B cell (primary cell): ENCODE data around the gene SMOC1. TPM values are rescaled to one million over a fixed set of nuclear protein-coding genes. Genes with fewer than 3 reads are reported as not detected.

Experiments
- ATAC-seq: fragments of 200-7000 bp; cut with Tn5 transposase; one replicate; pipeline ENCODE4 v1.10.0; 2021; ENCODE audit warnings: low read depth, mild to moderate bottlenecking, moderate number of reproducible peaks, moderate library complexity
- CTCF ChIA-PET: fragments of 350-600 bp; sonication (Branson Sonifier 250); formaldehyde crosslinking; loops from one replicate; lab custom pipeline; 2021; ENCODE audit warnings: antibody characterized with exemption, inconsistent platforms; lab: Charles Lee
- POLR2A ChIA-PET: fragments of 350-600 bp; sonication (Branson Sonifier 250); formaldehyde crosslinking; loops from one replicate; lab custom pipeline; 2021; ENCODE audit warnings: antibody characterized with exemption; lab: Charles Lee
- DNase-seq: peaks from one replicate; pipeline ENCODE4 v3.0.0; 2013
- H2AFZ ChIP-seq: 2 replicates; pipeline ENCODE4 v1.6.1; 2012; ENCODE audit warnings: mild to moderate bottlenecking, low read depth, low read length; ENCODE audit not compliant: insufficient read depth, poor library complexity, severe bottlenecking
- H3K27ac ChIP-seq, 2 donors: 1 replicate in 1 of 2; 2 replicates in 1 of 2; pipeline ENCODE4 v1.5.1; 2012 to 2013; ENCODE audit warnings: low read length in 2 of 2, mild to moderate bottlenecking in 2 of 2, moderate library complexity in 1 of 2
- H3K27me3 ChIP-seq, 4 experiments: fragments of 200-600 bp in 1 of 4; sonication (generic) in 1 of 4; replicated peaks in 1 of 4; 1 replicate in 2 of 4; 2 replicates in 2 of 4; pipeline versions ENCODE4 v1.6.1 to v1.7.0; 2013 to 2016; ENCODE audit warnings: low read length in 3 of 4, mild to moderate bottlenecking in 2 of 4, mixed read lengths in 1 of 4, moderate library complexity in 1 of 4; ENCODE audit not compliant: insufficient read depth in 4 of 4, control insufficient read depth in 3 of 4; ENCODE audit errors: control extremely low read depth in 1 of 4
- H3K36me3 ChIP-seq, 2 experiments: replicated peaks in 1 of 2; 1 replicate in 1 of 2; 2 replicates in 1 of 2; pipeline versions ENCODE4 v1.6.1 to v1.7.1; 2013; ENCODE audit warnings: low read length in 1 of 2; ENCODE audit not compliant: insufficient read depth in 2 of 2, control insufficient read depth in 1 of 2; ENCODE audit errors: control extremely low read depth in 1 of 2, extremely low read depth in 1 of 2
- H3K4me1 ChIP-seq, 2 donors: fragments of 200-600 bp in 1 of 2; sonication (generic) in 1 of 2; 1 replicate in 1 of 2; 2 replicates in 1 of 2; pipeline versions ENCODE4 v1.5.1 to v1.6.1; 2013 to 2017; ENCODE audit warnings: low read length in 2 of 2; ENCODE audit not compliant: control insufficient read depth in 2 of 2, insufficient read depth in 2 of 2
- H3K4me2 ChIP-seq: replicated peaks from 2 replicates; pipeline ENCODE3; 2012; ENCODE audit warnings: mild to moderate bottlenecking, low read depth, low read length; ENCODE audit not compliant: poor library complexity, severe bottlenecking
- H3K4me3 ChIP-seq, 5 experiments: fragments of 200-600 bp in 1 of 5; sonication (generic) in 1 of 5; 1 replicate in 3 of 5; 2 replicates in 2 of 5; pipeline versions ENCODE4 v1.5.1 to v1.7.0; 2011 to 2016; ENCODE audit warnings: low read length in 4 of 5, mild to moderate bottlenecking in 4 of 5, low read depth in 2 of 5, control low read depth in 1 of 5, moderate library complexity in 1 of 5; ENCODE audit not compliant: insufficient read depth in 1 of 5; ENCODE audit errors: control extremely low read depth in 1 of 5, extremely low read depth in 1 of 5
- H3K79me2 ChIP-seq: fragments of 200-600 bp; sonication (generic); one replicate; pipeline ENCODE4 v1.6.0; 2016; ENCODE audit warnings: low read length; ENCODE audit not compliant: control insufficient read depth, insufficient read depth
- H3K9ac ChIP-seq: fragments of 200-600 bp; sonication (generic); 2 replicates; pipeline ENCODE4 v1.6.1; 2017; ENCODE audit warnings: mild to moderate bottlenecking, low read length, moderate library complexity
- H3K9me3 ChIP-seq, 3 donors: one replicate each; pipeline versions ENCODE4 v1.6.1 to v1.7.1; 2013; ENCODE audit warnings: low read length in 2 of 3; ENCODE audit not compliant: control insufficient read depth in 2 of 3, insufficient read depth in 1 of 3; ENCODE audit errors: control extremely low read depth in 1 of 3
- H4K20me1 ChIP-seq: 2 replicates; pipeline ENCODE4 v1.6.0; 2012; ENCODE audit warnings: mild to moderate bottlenecking, low read length; ENCODE audit not compliant: insufficient read depth, control insufficient read depth, poor library complexity, severe bottlenecking
- H3K27ac Mint-ChIP-seq: one replicate; pipeline ENCODE4 v1.8.0; 2021; ENCODE audit warnings: mixed read lengths
- H3K27me3 Mint-ChIP-seq: one replicate; pipeline ENCODE4 v1.8.0; 2021; ENCODE audit warnings: mixed read lengths
- H3K4me1 Mint-ChIP-seq: one replicate; pipeline ENCODE4 v1.8.0; 2021; ENCODE audit warnings: mixed read lengths
- H3K4me3 Mint-ChIP-seq: one replicate; pipeline ENCODE4 v1.8.0; 2021; ENCODE audit warnings: mixed read lengths
- H3K9me3 Mint-ChIP-seq: one replicate; pipeline ENCODE4 v1.8.0; 2022; ENCODE audit warnings: mixed read lengths; ENCODE audit not compliant: insufficient read depth
- CTCF ChIP-seq: fragments of 200-600 bp; IDR thresholded peaks from one replicate; pipeline ENCODE4 v1.8.0; 2022; ENCODE audit warnings: antibody characterized with exemption, mild to moderate bottlenecking
- EZH2 ChIP-seq: IDR thresholded peaks from 2 replicates; pipeline ENCODE4 v1.6.1; 2012; ENCODE audit warnings: borderline replicate concordance, low read depth, mild to moderate bottlenecking, moderate library complexity, low read length; ENCODE audit not compliant: insufficient read depth, poor library complexity, severe bottlenecking
- WGBS: methylation state at CpG from one replicate; pipeline ENCODE4 v1.1.5; 2013; ENCODE audit warnings: missing lambda C conversion rate; ENCODE audit not compliant: insufficient coverage; 5-methylcytosine and 5-hydroxymethylcytosine counted together
- intact Hi-C: fragments of 100-400 bp; cut with micrococcal nuclease; formaldehyde crosslinking; loops from one replicate; pipeline ENCODE4 v1.10.0; 2022
- polyA minus RNA-seq: library from RNA; depleted of rRNA, polyadenylated mRNA; stranded (reverse); fragments of >200 nt; gene quantifications from 2 replicates; pipeline ENCODE4 v1.2.3, GENCODE V29; 2012
- polyA plus RNA-seq: library from polyadenylated mRNA; depleted of rRNA; stranded (reverse); fragments of >200 nt; gene quantifications from 2 replicates; pipeline ENCODE4 v1.2.3, GENCODE V29; 2012
- total RNA-seq, 2 donors: library from RNA; stranded (reverse); fragments of 120-200 nt in 1 of 2; gene quantifications; 1 replicate in 1 of 2; 2 replicates in 1 of 2; pipeline versions ENCODE4 v1.2.3 to v1.2.4, GENCODE V29; 2013 to 2022

SMOC1 gene
- 0.84 TPM in 1 of 2 replicates, not detected in the other for total RNA-seq
- total RNA-seq (2013): 0.07 TPM
- 0.04 and 0.16 TPM in 2 replicates for polyA plus RNA-seq
- polyA minus RNA-seq: not detected in 2 replicates

- H3K9me3 ChIP-seq: no peaks in the 10 kb centered on the region
- no peaks in the 10 kb centered on the region for H3K9me3 Mint-ChIP-seq
- intact Hi-C loops: no loop called here
- peaks cover 2% of the 10 kb centered on the region for H3K4me1 Mint-ChIP-seq
- DNase-seq (no peak), ATAC-seq (no peak)
- peaks cover 0 to 4% of the 10 kb centered on the region in 2 donors for H3K4me1 ChIP-seq
- no peak within 1 kb of the TSS for H2AFZ ChIP-seq
- WGBS: 1% methylated on average over 62 of the region's 67 CpGs
- ChIA-PET CTCF (no interaction called here), POLR2A (no interaction called here)
- H3K27ac Mint-ChIP-seq: no peak within 1 kb of the TSS
- no peaks in the 10 kb centered on the region for H3K36me3 ChIP-seq
- peaks cover 68% of the 10 kb centered on the region for H3K27me3 Mint-ChIP-seq
- H3K4me3 Mint-ChIP-seq: no peak within 1 kb of the TSS
- H3K4me3 ChIP-seq: no peak within 1 kb of the TSS
- H3K79me2 ChIP-seq: no peaks in the 10 kb centered on the region
- no peak within 1 kb of the TSS for H3K27ac ChIP-seq
- peaks cover 0 to 13% (median 9%) of the 10 kb centered on the region in 4 experiments for H3K27me3 ChIP-seq
- peak within 1 kb of the TSS; percentile 19 for H3K4me2 ChIP-seq
- H3K9ac ChIP-seq: no peak within 1 kb of the TSS
- TF ChIP-seq CTCF: no peak
- no peak for TF ChIP-seq EZH2
- no peaks in the 10 kb centered on the region for H4K20me1 ChIP-seq
Measured at GRCh38 chr14:69879175-69880043, at the start of gene SMOC1. Gene SMOC1 (plus strand): TSS chr14:69879416. CDS start chr14:69879679, 263 bp downstream.

GRCh38 chr14:69838881-69839416, 40.3 kb upstream of the SMOC1 start:
- Histone ChIP-seq H3K9me3 (no peaks in the 10 kb centered on the region), H3K4me1 (no peaks in the 10 kb centered on the region), H3K36me3 (no peaks in the 10 kb centered on the region), H3K79me2 (no peaks in the 10 kb centered on the region), H3K4me2 (no peak overlapping the region), H3K27ac (no peak overlapping the region), H3K4me3 (no peak overlapping the region), H2AFZ (no peak overlapping the region), H3K27me3 (peaks cover 0 to 26% (median 7%) of the 10 kb centered on the region in 4 experiments), H3K9ac (no peak overlapping the region), H4K20me1 (no peaks in the 10 kb centered on the region)
- ATAC-seq: no peak
- no peak overlapping the region for H3K27ac Mint-ChIP-seq
- no peaks in the 10 kb centered on the region for H3K4me1 Mint-ChIP-seq
- intact Hi-C loops: no loop called here
- H3K27me3 Mint-ChIP-seq: peaks cover 19% of the 10 kb centered on the region
- POLR2A ChIA-PET: no interaction called here
- H3K4me3 Mint-ChIP-seq: no peak overlapping the region
- CTCF ChIA-PET: no interaction called here
- TF ChIP-seq EZH2 (no peak), CTCF (no peak)
- no peaks in the 10 kb centered on the region for H3K9me3 Mint-ChIP-seq
- DNase-seq: no peak
- no CpG with 5 or more reads among the region's 3 CpGs for WGBS
